AG09319 (cell line): Measurements from ENCODE around the gene ZNF777.

Source experiments
- DNase-seq: peaks from one replicate; pipeline ENCODE4 v3.0.0-alpha.2; 2010; ENCODE audit warnings: low read depth; ENCODE audit errors: extremely low read depth
- CTCF ChIP-seq: IDR thresholded peaks from 2 replicates; pipeline ENCODE4 v1.5.1; 2011; ENCODE audit warnings: low read depth, mild to moderate bottlenecking, inconsistent platforms, low read length, moderate library complexity

Gene ZNF777

DNA sequence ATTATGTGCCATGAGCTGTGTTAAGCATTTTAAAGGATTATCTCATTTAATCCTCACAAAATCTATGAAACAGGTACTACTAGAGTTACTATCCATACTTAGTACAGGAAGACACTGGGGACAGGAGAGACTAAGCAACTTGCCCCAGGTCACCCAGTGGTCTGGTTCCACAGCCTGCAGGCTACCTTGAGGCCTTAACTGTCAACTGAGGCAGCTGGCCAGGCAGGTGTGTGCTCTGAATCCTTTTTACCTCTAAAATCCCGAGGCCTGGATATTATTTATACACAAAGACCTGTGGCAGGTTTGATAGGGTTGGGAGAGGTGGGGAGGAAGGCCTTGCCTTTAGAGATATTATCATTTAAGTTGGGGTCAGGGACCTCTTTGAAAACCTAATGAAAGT is 3.1 kb downstream of the ZNF777 start:
- DNase-seq = no peak
- TF ChIP-seq CTCF = no peak

GRCh38 chr7:149456506-149457421 is 4.1 kb downstream of the ZNF777 start:
- DNase-seq = no peak
- no peak for TF ChIP-seq CTCF

DNA sequence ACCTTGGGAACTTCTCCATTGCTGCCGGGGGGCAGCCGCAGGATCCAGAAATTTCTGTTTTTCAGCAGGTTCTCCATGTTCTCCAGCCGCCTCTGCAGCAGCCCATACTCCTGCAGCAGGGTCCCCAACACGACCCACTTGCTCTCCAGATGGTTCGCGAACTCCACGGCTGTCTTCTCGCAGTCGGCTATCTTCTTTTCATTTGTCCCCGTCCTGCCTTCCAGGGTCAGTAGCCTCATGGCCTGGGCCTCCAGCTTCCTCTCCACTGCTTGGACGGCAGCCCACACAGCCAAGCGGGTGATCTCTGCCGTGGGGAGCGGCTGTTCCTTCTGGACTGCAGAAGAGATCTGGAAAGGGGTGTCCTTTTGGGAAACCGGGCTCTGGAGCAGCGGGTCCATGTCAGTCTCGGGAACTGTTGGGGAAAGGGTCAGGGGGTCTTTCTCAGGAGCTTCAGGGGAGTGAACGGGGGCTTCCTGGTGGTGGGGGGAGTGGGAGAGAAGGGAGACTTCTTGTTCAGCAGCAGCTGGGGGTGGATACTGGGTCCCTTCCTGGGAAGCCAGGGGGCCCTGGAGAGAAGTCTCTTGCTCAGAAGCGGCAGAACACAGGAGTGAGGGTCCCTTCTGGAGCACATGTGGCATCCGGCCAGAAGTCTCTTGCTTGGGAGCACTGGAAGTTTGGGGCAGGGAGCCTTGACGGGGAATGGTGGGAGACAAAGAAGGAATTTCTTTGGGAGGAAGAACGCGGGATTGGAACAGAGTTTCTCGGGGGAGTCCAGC is 5.5 kb downstream of the ZNF777 start:
- TF ChIP-seq CTCF = no peak
- no peak for DNase-seq

- TF ChIP-seq CTCF = no peak
- no peak for DNase-seq
Measured at GRCh38 chr7:149454750-149455149, 6.1 kb downstream of the ZNF777 start.

- DNase-seq = no peak
- no peak for TF ChIP-seq CTCF
Measured at GRCh38 chr7:149454006-149454405, 6.9 kb downstream of the ZNF777 start.

DNA sequence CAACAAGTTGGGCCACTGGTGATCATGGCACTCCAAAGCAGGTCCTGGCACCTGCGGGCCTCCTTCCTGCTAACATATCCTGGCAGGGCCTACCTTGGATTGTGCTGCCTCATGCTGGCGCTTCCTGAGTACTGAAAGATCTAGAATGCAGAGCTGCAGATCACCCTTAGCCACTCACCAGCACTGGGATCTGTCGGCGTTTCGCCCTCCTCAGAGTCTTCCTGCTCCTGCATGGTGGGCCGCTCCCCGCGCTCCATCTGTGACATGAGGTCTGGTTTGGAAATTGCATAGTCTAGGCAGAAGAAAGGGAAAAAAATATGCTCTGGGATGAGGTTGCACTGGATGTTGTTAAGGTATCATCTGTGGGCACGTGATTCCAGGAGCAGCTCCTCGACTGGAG is 10.0 kb downstream of the ZNF777 start:
- no peak for DNase-seq
- TF ChIP-seq CTCF = no peak

- no peak for TF ChIP-seq CTCF
- no peak for DNase-seq
Measured at GRCh38 chr7:149449897-149450296, 11.0 kb downstream of the ZNF777 start.
